Cardiac muscle cell (in vitro differentiated cells and primary cell): ENCODE measurements around the gene CA10. TPM values are rescaled to one million over a fixed set of nuclear protein-coding genes. Genes with fewer than 3 reads are reported as not detected.

Experiments
- DNase-seq, 2 donors: peaks; one replicate each; pipeline versions ENCODE4 v3.0.0 to v3.0.0-alpha.2; 2010 to 2017; ENCODE audit warnings: low read depth in 1 of 2, low spot score in 1 of 2
- H3K27ac ChIP-seq: fragments of 200-600 bp; sonication (generic); 2 replicates; pipeline ENCODE4 v1.5.1; 2016
- H3K27me3 ChIP-seq: fragments of 200-600 bp; sonication (generic); 2 replicates; pipeline ENCODE4 v1.6.0; 2016; ENCODE audit warnings: control low read depth
- H3K36me3 ChIP-seq: fragments of 200-600 bp; sonication (generic); 2 replicates; pipeline ENCODE4 v1.5.1; 2016; ENCODE audit warnings: control low read depth
- H3K4me1 ChIP-seq: fragments of 200-600 bp; sonication (generic); 2 replicates; pipeline ENCODE4 v1.8.1; 2017; ENCODE audit warnings: low read depth, mild to moderate bottlenecking, mixed run types
- H3K4me3 ChIP-seq: fragments of 200-600 bp; sonication (generic); 2 replicates; pipeline ENCODE4 v1.5.1; 2016; ENCODE audit warnings: mild to moderate bottlenecking
- H3K9me3 ChIP-seq: fragments of 200-600 bp; sonication (generic); 2 replicates; pipeline ENCODE4 v1.5.1; 2017; ENCODE audit warnings: low read depth, mild to moderate bottlenecking, control low read depth
- CTCF ChIP-seq: IDR thresholded peaks from 2 replicates; pipeline ENCODE4 v1.5.1; 2012; ENCODE audit warnings: low read depth, mild to moderate bottlenecking, low read length
- polyA plus RNA-seq: library from polyadenylated mRNA; unstranded; fragments of >200 nt; fragmentation: Nextera tagmentation; extraction: Ambion mirVana; gene quantifications from 2 replicates; pipeline ENCODE4 v1.2.1, GENCODE V29; 2016
- total RNA-seq: library from RNA; depleted of rRNA; stranded (reverse); fragments of >200 nt; gene quantifications from 2 replicates; pipeline ENCODE4 v1.2.3, GENCODE V29; 2016

The CA10 gene
- total and polyA plus RNA-seq, 2 experiments from 2014 or later, result not detected

- Histone ChIP-seq H3K4me3 (no peak overlapping the region), H3K4me1 (no peaks in the 10 kb centered on the region), H3K27ac (no peak overlapping the region), H3K27me3 (no peaks in the 10 kb centered on the region), H3K9me3 (no peaks in the 10 kb centered on the region), H3K36me3 (no peaks in the 10 kb centered on the region)
- DNase-seq, result no peak
- no peak for TF ChIP-seq CTCF
These were observed 74.3 kb downstream of the CA10 start for GRCh38 chr17:52084176-52084575.

GRCh38 chr17:52079496-52079895 lies 79.0 kb downstream of the CA10 start:
- H3K36me3 ChIP-seq, result no peaks in the 10 kb centered on the region
- H3K4me1 ChIP-seq, result no peaks in the 10 kb centered on the region
- no peaks in the 10 kb centered on the region for H3K27me3 ChIP-seq
- DNase-seq, result no peak
- H3K9me3 ChIP-seq, result no peaks in the 10 kb centered on the region
- no peak overlapping the region for H3K27ac ChIP-seq
- H3K4me3 ChIP-seq, result no peak overlapping the region
- TF ChIP-seq CTCF, result no peak

- no peaks in the 10 kb centered on the region for H3K4me1 ChIP-seq
- TF ChIP-seq CTCF, result no peak
- H3K4me3 ChIP-seq, result no peak overlapping the region
- no peaks in the 10 kb centered on the region for H3K27me3 ChIP-seq
- DNase-seq, result no peak
- H3K36me3 ChIP-seq, result no peaks in the 10 kb centered on the region
- no peak overlapping the region for H3K27ac ChIP-seq
- H3K9me3 ChIP-seq, result no peaks in the 10 kb centered on the region
These were observed 86.8 kb downstream of the CA10 start for GRCh38 chr17:52071712-52072111.

- Histone ChIP-seq H3K9me3 (no peaks in the 10 kb centered on the region), H3K27me3 (no peaks in the 10 kb centered on the region), H3K27ac (no peak overlapping the region), H3K36me3 (no peaks in the 10 kb centered on the region), H3K4me1 (no peaks in the 10 kb centered on the region), H3K4me3 (no peak overlapping the region)
- no peak for TF ChIP-seq CTCF
- DNase-seq, result no peak
These were observed 93.7 kb downstream of the CA10 start for GRCh38 chr17:52064791-52065211.

GRCh38 chr17:52049496-52049895 lies 109.0 kb downstream of the CA10 start:
- Histone ChIP-seq H3K27ac (no peak overlapping the region), H3K27me3 (no peaks in the 10 kb centered on the region)
- no peak for TF ChIP-seq CTCF

GRCh38 chr17:52049051-52049450 lies 109.5 kb downstream of the CA10 start:
- Histone ChIP-seq H3K4me1 (no peaks in the 10 kb centered on the region), H3K27ac (no peak overlapping the region), H3K9me3 (no peaks in the 10 kb centered on the region), H3K36me3 (no peaks in the 10 kb centered on the region), H3K4me3 (no peak overlapping the region), H3K27me3 (no peaks in the 10 kb centered on the region)
- no peak for TF ChIP-seq CTCF
- no peak for DNase-seq

More at GRCh38 chr17:52049496-52049895, 109.0 kb downstream of the CA10 start:
- no peaks in the 10 kb centered on the region for H3K4me1 ChIP-seq
- H3K36me3 ChIP-seq, result no peaks in the 10 kb centered on the region
- no peak overlapping the region for H3K4me3 ChIP-seq
- no peak for DNase-seq
- H3K9me3 ChIP-seq, result no peaks in the 10 kb centered on the region
